ACC112 (cell line): ENCODE data around the gene PIGU.

Experiments used
- H2AFZ ChIP-seq: fragments of 200-600 bp; sonication (generic); one replicate; pipeline ENCODE4 v1.6.0; 2017; ENCODE audit warnings: antibody characterized with exemption, low read length; ENCODE audit not compliant: unreplicated experiment
- H3K27ac ChIP-seq: fragments of 200-600 bp; sonication (generic); 2 replicates; pipeline ENCODE4 v1.5.1; 2014; ENCODE audit warnings: low read depth, mild to moderate bottlenecking, antibody characterized with exemption, low read length, moderate library complexity
- H3K27me3 ChIP-seq: fragments of 200-600 bp; sonication (generic); 2 replicates; pipeline ENCODE4 v1.6.1; 2014; ENCODE audit warnings: mild to moderate bottlenecking, antibody characterized with exemption, low read length, moderate library complexity, mixed read lengths; ENCODE audit not compliant: insufficient read depth
- H3K36me3 ChIP-seq: fragments of 200-600 bp; sonication (generic); 2 replicates; pipeline ENCODE4 v1.6.1; 2016; ENCODE audit warnings: mild to moderate bottlenecking, antibody characterized with exemption, low read length, moderate library complexity, mixed read lengths; ENCODE audit not compliant: insufficient read depth
- H3K4me1 ChIP-seq: fragments of 200-600 bp; sonication (generic); one replicate; pipeline ENCODE4 v1.6.1; 2016; ENCODE audit warnings: low read length, mixed read lengths; ENCODE audit not compliant: insufficient read depth, unreplicated experiment, control insufficient read depth
- H3K4me3 ChIP-seq: fragments of 200-600 bp; sonication (generic); 2 replicates; pipeline ENCODE4 v1.5.1; 2014; ENCODE audit warnings: mild to moderate bottlenecking, low read depth, low read length
- H3K79me2 ChIP-seq: fragments of 200-600 bp; sonication (generic); one replicate; pipeline ENCODE4 v1.6.0; 2016; ENCODE audit warnings: low read length; ENCODE audit not compliant: control insufficient read depth, unreplicated experiment, insufficient read depth

The PIGU gene

GRCh38 chr20:34705397-34706301 lies 28.8 kb upstream of the PIGU start:
- H2AFZ ChIP-seq, result no peak overlapping the region
- peak overlapping the region; percentile 82 for H3K4me3 ChIP-seq
- H3K27ac ChIP-seq, result peak overlapping the region; percentile 87; the same call in 1 of the 2 replicates
- no peaks in the 10 kb centered on the region for H3K79me2 ChIP-seq
- peaks cover 18% of the 10 kb centered on the region for H3K4me1 ChIP-seq
- H3K27me3 ChIP-seq, result no peaks in the 10 kb centered on the region
- no peaks in the 10 kb centered on the region for H3K36me3 ChIP-seq

GRCh38 chr20:34705008-34705396 lies 28.1 kb upstream of the PIGU start:
- H3K4me3 ChIP-seq, result peak overlapping the region; percentile 82
- H3K27ac ChIP-seq, result peak overlapping the region; percentile 87

GRCh38 chr20:34704177-34705007 lies 27.5 kb upstream of the PIGU start, which contains the start of gene TP53INP2:
Gene TP53INP2 (plus strand): TSS chr20:34704344. CDS start chr20:34708740, 4,396 bp downstream.
- Histone ChIP-seq H3K4me1 (peaks cover 13% of the 10 kb centered on the region), H3K27me3 (no peaks in the 10 kb centered on the region), H3K4me3 (peak within 1 kb of the TSS; percentile 82), H2AFZ (peak within 1 kb of the TSS; percentile 61), H3K79me2 (no peaks in the 10 kb centered on the region), H3K36me3 (no peaks in the 10 kb centered on the region), H3K27ac (peak within 1 kb of the TSS; percentile 87)

More at GRCh38 chr20:34705008-34705396, 28.1 kb upstream of the PIGU start:
- H3K36me3 ChIP-seq, result no peaks in the 10 kb centered on the region
- H3K4me1 ChIP-seq, result peaks cover 13% of the 10 kb centered on the region
- peak overlapping the region; percentile 2 for H2AFZ ChIP-seq
- H3K27me3 ChIP-seq, result no peaks in the 10 kb centered on the region
- H3K79me2 ChIP-seq, result no peaks in the 10 kb centered on the region

- Histone ChIP-seq H3K79me2 (no peaks in the 10 kb centered on the region), H3K27me3 (no peaks in the 10 kb centered on the region), H3K27ac (peak overlapping the region; percentile 29; the same call in 1 of the 2 replicates), H3K4me3 (peak overlapping the region; percentile 82), H3K4me1 (peaks cover 13% of the 10 kb centered on the region), H2AFZ (peak overlapping the region; percentile 61), H3K36me3 (no peaks in the 10 kb centered on the region)
Measured at GRCh38 chr20:34703424-34704176, 26.7 kb upstream of the PIGU start.

- peak overlapping the region; percentile 82 for H3K4me3 ChIP-seq
- no peak overlapping the region for H3K27ac ChIP-seq
- no peaks in the 10 kb centered on the region for H3K79me2 ChIP-seq
- no peaks in the 10 kb centered on the region for H3K36me3 ChIP-seq
- no peaks in the 10 kb centered on the region for H3K27me3 ChIP-seq
- peaks cover 13% of the 10 kb centered on the region for H3K4me1 ChIP-seq
- no peak overlapping the region for H2AFZ ChIP-seq
Measured at GRCh38 chr20:34703061-34703423, 26.1 kb upstream of the PIGU start.

GRCh38 chr20:34701405-34702085 lies 24.7 kb upstream of the PIGU start:
- no peak overlapping the region for H3K4me3 ChIP-seq
- H2AFZ ChIP-seq, result no peak overlapping the region
- no peaks in the 10 kb centered on the region for H3K79me2 ChIP-seq
- no peak overlapping the region for H3K27ac ChIP-seq
- no peaks in the 10 kb centered on the region for H3K36me3 ChIP-seq
- H3K4me1 ChIP-seq, result peaks cover 13% of the 10 kb centered on the region
- no peaks in the 10 kb centered on the region for H3K27me3 ChIP-seq

GRCh38 chr20:34693414-34693813 lies 16.5 kb upstream of the PIGU start:
- H3K79me2 ChIP-seq, result no peaks in the 10 kb centered on the region
- H3K4me1 ChIP-seq, result peaks cover 7% of the 10 kb centered on the region
- no peak overlapping the region for H3K27ac ChIP-seq
- no peaks in the 10 kb centered on the region for H3K36me3 ChIP-seq
- no peak overlapping the region for H2AFZ ChIP-seq
- no peaks in the 10 kb centered on the region for H3K27me3 ChIP-seq
- H3K4me3 ChIP-seq, result no peak overlapping the region

- Histone ChIP-seq H3K4me3 (no peak overlapping the region), H3K4me1 (peaks cover 7% of the 10 kb centered on the region), H2AFZ (no peak overlapping the region), H3K36me3 (no peaks in the 10 kb centered on the region), H3K27me3 (no peaks in the 10 kb centered on the region), H3K27ac (no peak overlapping the region), H3K79me2 (no peaks in the 10 kb centered on the region)
Measured at GRCh38 chr20:34691838-34692237, 14.9 kb upstream of the PIGU start.

GRCh38 chr20:34689486-34689885 lies 12.6 kb upstream of the PIGU start:
- Histone ChIP-seq H3K4me3 (no peak overlapping the region), H3K79me2 (no peaks in the 10 kb centered on the region), H2AFZ (no peak overlapping the region), H3K27me3 (no peaks in the 10 kb centered on the region), H3K27ac (no peak overlapping the region), H3K36me3 (no peaks in the 10 kb centered on the region), H3K4me1 (peaks cover 7% of the 10 kb centered on the region)

- H3K27me3 ChIP-seq, result no peaks in the 10 kb centered on the region
- H3K36me3 ChIP-seq, result no peaks in the 10 kb centered on the region
- no peak overlapping the region for H3K4me3 ChIP-seq
- no peaks in the 10 kb centered on the region for H3K79me2 ChIP-seq
- H3K4me1 ChIP-seq, result no peaks in the 10 kb centered on the region
- H2AFZ ChIP-seq, result no peak overlapping the region
- no peak overlapping the region for H3K27ac ChIP-seq
Measured at GRCh38 chr20:34683667-34684066, 6.8 kb upstream of the PIGU start.
